GM12878 (cell line): Measurements from ENCODE around the gene SLC3A2. TPM values are rescaled to one million over a fixed set of nuclear protein-coding genes. Genes with fewer than 3 reads are reported as not detected.

Experiments
- CBX5 ChIP-seq: sonication (generic); IDR thresholded peaks from 2 replicates; pipeline ENCODE4 v1.6.1; 2016; ENCODE audit warnings: low read depth, moderate library complexity, mild to moderate bottlenecking, inconsistent platforms
- GATAD2B ChIP-seq: fragments of 450-650 bp; conservative IDR thresholded peaks from 2 replicates; pipeline ENCODE4 v1.6.1; 2017; ENCODE audit warnings: low read depth, mild to moderate bottlenecking, moderate library complexity
- JUND ChIP-seq: IDR thresholded peaks from 2 replicates; pipeline ENCODE4 v1.6.1; 2012; ENCODE audit warnings: low read depth, mild to moderate bottlenecking, low read length, improper control_type of control experiment, moderate library complexity
- POLR2AphosphoS2 ChIP-seq: IDR thresholded peaks from 2 replicates; pipeline ENCODE4 v1.6.1; 2011; ENCODE audit warnings: low read depth, mild to moderate bottlenecking, low read length, improper control_type of control experiment, moderate library complexity
- RAD21 ChIP-seq: IDR thresholded peaks from 2 replicates; pipeline ENCODE4 v1.6.1; 2011; ENCODE audit warnings: mild to moderate bottlenecking, low read depth, low read length, moderate library complexity; ENCODE audit not compliant: insufficient read depth
- SRF ChIP-seq, 2 experiments: IDR thresholded peaks; 2 replicates each; pipeline ENCODE4 v1.6.1; 2011; ENCODE audit warnings: low read depth in 2 of 2, low read length in 2 of 2, mild to moderate bottlenecking in 1 of 2, moderate library complexity in 1 of 2
- TARDBP ChIP-seq: IDR thresholded peaks from 2 replicates; pipeline ENCODE4 v1.6.1; 2016; ENCODE audit warnings: borderline replicate concordance
- WRNIP1 ChIP-seq: IDR thresholded peaks from 2 replicates; pipeline ENCODE4 v1.6.1; 2011; ENCODE audit warnings: low read depth, low read length, improper control_type of control experiment, borderline replicate concordance
- polyA plus RNA-seq, 11 experiments: library from polyadenylated mRNA; depleted of rRNA in 4 of 11; unstranded in 6 of 11; stranded (reverse) in 5 of 11; fragments of >200 nt; fragmentation: Nextera tagmentation in 4 of 11; fragmentation: Illumina TruSeq in 1 of 11; extraction: Ambion mirVana in 4 of 11; extraction: Trizol in 1 of 11; gene quantifications; 1 replicate in 1 of 11; 2 replicates in 10 of 11; pipeline versions ENCODE4 v1.2.1 to v1.2.3, GENCODE V29; 2011 to 2016; ENCODE audit warnings: inconsistent platforms in 2 of 11, missing spikeins in 2 of 11, low read depth in 1 of 11
- total RNA-seq, 4 experiments: library from RNA; depleted of rRNA in 3 of 4; stranded (reverse); fragments of >200 nt in 3 of 4; fragmentation: Illumina TruSeq in 1 of 4; extraction: Trizol in 1 of 4; gene quantifications; 2 replicates each; pipeline versions ENCODE4 v1.2.1 to v1.2.3, GENCODE V29; 2013 to 2021
- TF ChIP-seq, protein P1 (sequence below): IDR thresholded peaks from 2 replicates; pipeline ENCODE4 v1.6.1; 2012; ENCODE audit warnings: improper control_type of control experiment, low read depth, low read length; ENCODE audit not compliant: insufficient replicate concordance
- TF ChIP-seq, protein P2 (sequence below): IDR thresholded peaks from 2 replicates; pipeline ENCODE4 v1.6.1; 2012; ENCODE audit warnings: low read depth, low read length, improper control_type of control experiment
- TF ChIP-seq, protein P3 (sequence below): fragments of 450-650 bp; formaldehyde crosslinking; IDR thresholded peaks from 2 replicates; pipeline ENCODE4 v1.4.0; 2020; ENCODE audit warnings: mild to moderate bottlenecking, moderate library complexity
- TF ChIP-seq, protein P4 (sequence below): IDR thresholded peaks from 2 replicates; pipeline ENCODE4 v1.6.1; 2011; ENCODE audit warnings: borderline replicate concordance, low read depth, mild to moderate bottlenecking, moderate library complexity, mixed read lengths, low read length; ENCODE audit not compliant: insufficient read depth; ENCODE audit errors: extremely low read length
- TF ChIP-seq, protein P5 (sequence below): fragments of 150-350 bp; IDR thresholded peaks from 2 replicates; pipeline ENCODE4 v1.6.1; 2016; ENCODE audit warnings: low read depth, low read length

Gene SLC3A2
- total and polyA plus RNA-seq, 10 of the 15 experiments (the other 5 are each of a cell fraction or from before 2014, with no cell fraction given): 6.9 to 158 (median 106) TPM

DNA sequence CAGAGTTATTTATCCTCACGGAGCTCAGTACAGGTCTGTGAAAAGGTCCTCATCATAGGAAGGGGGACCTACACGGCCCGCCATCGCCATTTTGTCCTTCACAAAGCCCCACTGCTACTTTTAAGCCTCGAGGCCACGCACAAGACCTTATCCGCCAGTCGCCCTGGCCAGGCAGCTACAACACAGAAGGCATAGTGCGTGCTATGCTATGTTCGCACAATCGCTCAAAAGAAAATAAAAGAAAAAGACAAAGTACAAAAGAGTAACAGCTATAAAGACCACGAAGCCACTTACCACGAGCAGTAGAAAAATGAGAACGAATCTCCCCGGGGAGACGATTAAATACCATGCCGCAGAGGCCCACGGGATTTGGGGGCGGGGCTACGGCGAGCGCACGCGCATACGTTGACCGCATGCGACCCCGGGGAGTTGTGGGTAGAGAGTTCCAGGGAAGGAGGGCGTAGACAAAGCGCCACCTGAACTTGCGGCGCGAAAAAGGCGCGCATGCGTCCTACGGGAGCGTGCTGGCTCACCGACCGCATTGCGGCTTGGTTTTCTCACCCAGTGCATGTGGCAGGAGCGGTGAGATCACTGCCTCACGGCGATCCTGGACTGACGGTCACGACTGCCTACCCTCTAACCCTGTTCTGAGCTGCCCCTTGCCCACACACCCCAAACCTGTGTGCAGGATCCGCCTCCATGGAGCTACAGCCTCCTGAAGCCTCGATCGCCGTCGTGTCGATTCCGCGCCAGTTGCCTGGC lies 24.9 kb upstream of the SLC3A2 start (continued):
- TF ChIP-seq, protein P1, sequence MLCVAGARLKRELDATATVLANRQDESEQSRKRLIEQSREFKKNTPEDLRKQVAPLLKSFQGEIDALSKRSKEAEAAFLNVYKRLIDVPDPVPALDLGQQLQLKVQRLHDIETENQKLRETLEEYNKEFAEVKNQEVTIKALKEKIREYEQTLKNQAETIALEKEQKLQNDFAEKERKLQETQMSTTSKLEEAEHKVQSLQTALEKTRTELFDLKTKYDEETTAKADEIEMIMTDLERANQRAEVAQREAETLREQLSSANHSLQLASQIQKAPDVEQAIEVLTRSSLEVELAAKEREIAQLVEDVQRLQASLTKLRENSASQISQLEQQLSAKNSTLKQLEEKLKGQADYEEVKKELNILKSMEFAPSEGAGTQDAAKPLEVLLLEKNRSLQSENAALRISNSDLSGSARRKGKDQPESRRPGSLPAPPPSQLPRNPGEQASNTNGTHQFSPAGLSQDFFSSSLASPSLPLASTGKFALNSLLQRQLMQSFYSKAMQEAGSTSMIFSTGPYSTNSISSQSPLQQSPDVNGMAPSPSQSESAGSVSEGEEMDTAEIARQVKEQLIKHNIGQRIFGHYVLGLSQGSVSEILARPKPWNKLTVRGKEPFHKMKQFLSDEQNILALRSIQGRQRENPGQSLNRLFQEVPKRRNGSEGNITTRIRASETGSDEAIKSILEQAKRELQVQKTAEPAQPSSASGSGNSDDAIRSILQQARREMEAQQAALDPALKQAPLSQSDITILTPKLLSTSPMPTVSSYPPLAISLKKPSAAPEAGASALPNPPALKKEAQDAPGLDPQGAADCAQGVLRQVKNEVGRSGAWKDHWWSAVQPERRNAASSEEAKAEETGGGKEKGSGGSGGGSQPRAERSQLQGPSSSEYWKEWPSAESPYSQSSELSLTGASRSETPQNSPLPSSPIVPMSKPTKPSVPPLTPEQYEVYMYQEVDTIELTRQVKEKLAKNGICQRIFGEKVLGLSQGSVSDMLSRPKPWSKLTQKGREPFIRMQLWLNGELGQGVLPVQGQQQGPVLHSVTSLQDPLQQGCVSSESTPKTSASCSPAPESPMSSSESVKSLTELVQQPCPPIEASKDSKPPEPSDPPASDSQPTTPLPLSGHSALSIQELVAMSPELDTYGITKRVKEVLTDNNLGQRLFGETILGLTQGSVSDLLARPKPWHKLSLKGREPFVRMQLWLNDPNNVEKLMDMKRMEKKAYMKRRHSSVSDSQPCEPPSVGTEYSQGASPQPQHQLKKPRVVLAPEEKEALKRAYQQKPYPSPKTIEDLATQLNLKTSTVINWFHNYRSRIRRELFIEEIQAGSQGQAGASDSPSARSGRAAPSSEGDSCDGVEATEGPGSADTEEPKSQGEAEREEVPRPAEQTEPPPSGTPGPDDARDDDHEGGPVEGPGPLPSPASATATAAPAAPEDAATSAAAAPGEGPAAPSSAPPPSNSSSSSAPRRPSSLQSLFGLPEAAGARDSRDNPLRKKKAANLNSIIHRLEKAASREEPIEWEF: no peak
- TF ChIP-seq RAD21 (no peak), TARDBP (no peak; the same call in 1 of the 2 replicates), CBX5 (no peak), WRNIP1 (0 out of 2 replicates have a peak, but pooled peaks have one; percentile 25), GATAD2B (peak; percentile 83), POLR2AphosphoS2 (peak; percentile 99), SRF (IDR thresholded peaks at IDR 0.05; ENCODE audit: low read depth in 2 of 2, low read length in 2 of 2) (no peak), JUND (no peak; the same call in 1 of the 2 replicates)
- TF ChIP-seq, protein P2, sequence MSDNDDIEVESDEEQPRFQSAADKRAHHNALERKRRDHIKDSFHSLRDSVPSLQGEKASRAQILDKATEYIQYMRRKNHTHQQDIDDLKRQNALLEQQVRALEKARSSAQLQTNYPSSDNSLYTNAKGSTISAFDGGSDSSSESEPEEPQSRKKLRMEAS: peak; percentile 92; the same call in 1 of the 2 replicates
- TF ChIP-seq, protein P3, sequence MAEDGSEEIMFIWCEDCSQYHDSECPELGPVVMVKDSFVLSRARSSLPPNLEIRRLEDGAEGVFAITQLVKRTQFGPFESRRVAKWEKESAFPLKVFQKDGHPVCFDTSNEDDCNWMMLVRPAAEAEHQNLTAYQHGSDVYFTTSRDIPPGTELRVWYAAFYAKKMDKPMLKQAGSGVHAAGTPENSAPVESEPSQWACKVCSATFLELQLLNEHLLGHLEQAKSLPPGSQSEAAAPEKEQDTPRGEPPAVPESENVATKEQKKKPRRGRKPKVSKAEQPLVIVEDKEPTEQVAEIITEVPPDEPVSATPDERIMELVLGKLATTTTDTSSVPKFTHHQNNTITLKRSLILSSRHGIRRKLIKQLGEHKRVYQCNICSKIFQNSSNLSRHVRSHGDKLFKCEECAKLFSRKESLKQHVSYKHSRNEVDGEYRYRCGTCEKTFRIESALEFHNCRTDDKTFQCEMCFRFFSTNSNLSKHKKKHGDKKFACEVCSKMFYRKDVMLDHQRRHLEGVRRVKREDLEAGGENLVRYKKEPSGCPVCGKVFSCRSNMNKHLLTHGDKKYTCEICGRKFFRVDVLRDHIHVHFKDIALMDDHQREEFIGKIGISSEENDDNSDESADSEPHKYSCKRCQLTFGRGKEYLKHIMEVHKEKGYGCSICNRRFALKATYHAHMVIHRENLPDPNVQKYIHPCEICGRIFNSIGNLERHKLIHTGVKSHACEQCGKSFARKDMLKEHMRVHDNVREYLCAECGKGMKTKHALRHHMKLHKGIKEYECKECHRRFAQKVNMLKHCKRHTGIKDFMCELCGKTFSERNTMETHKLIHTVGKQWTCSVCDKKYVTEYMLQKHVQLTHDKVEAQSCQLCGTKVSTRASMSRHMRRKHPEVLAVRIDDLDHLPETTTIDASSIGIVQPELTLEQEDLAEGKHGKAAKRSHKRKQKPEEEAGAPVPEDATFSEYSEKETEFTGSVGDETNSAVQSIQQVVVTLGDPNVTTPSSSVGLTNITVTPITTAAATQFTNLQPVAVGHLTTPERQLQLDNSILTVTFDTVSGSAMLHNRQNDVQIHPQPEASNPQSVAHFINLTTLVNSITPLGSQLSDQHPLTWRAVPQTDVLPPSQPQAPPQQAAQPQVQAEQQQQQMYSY: no peak
- TF ChIP-seq, protein P4, sequence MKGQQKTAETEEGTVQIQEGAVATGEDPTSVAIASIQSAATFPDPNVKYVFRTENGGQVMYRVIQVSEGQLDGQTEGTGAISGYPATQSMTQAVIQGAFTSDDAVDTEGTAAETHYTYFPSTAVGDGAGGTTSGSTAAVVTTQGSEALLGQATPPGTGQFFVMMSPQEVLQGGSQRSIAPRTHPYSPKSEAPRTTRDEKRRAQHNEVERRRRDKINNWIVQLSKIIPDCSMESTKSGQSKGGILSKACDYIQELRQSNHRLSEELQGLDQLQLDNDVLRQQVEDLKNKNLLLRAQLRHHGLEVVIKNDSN: no peak
- TF ChIP-seq, protein P5, sequence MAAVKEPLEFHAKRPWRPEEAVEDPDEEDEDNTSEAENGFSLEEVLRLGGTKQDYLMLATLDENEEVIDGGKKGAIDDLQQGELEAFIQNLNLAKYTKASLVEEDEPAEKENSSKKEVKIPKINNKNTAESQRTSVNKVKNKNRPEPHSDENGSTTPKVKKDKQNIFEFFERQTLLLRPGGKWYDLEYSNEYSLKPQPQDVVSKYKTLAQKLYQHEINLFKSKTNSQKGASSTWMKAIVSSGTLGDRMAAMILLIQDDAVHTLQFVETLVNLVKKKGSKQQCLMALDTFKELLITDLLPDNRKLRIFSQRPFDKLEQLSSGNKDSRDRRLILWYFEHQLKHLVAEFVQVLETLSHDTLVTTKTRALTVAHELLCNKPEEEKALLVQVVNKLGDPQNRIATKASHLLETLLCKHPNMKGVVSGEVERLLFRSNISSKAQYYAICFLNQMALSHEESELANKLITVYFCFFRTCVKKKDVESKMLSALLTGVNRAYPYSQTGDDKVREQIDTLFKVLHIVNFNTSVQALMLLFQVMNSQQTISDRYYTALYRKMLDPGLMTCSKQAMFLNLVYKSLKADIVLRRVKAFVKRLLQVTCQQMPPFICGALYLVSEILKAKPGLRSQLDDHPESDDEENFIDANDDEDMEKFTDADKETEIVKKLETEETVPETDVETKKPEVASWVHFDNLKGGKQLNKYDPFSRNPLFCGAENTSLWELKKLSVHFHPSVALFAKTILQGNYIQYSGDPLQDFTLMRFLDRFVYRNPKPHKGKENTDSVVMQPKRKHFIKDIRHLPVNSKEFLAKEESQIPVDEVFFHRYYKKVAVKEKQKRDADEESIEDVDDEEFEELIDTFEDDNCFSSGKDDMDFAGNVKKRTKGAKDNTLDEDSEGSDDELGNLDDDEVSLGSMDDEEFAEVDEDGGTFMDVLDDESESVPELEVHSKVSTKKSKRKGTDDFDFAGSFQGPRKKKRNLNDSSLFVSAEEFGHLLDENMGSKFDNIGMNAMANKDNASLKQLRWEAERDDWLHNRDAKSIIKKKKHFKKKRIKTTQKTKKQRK: no peak
